Upper lobe of right lung (tissue), 1 donor: Measurements from ENCODE around the gene STK36. TPM values are rescaled to one million over a fixed set of nuclear protein-coding genes. Genes with fewer than 3 reads are reported as not detected.

ENCODE experiments used
- ATAC-seq: fragments of 200-7000 bp; cut with Tn5 transposase; one replicate; pipeline ENCODE4 v1.9.1; 2020; ENCODE audit warnings: mild to moderate bottlenecking, moderate library complexity
- DNase-seq: peaks from one replicate; pipeline ENCODE4 v3.0.0-alpha.2; 2020
- H3K27ac ChIP-seq: fragments of 200-600 bp; one replicate; pipeline ENCODE4 v1.8.0; 2022
- H3K27me3 ChIP-seq: fragments of 200-600 bp; one replicate; pipeline ENCODE4 v1.8.0; 2022; ENCODE audit warnings: mild to moderate bottlenecking
- H3K36me3 ChIP-seq: fragments of 200-600 bp; one replicate; pipeline ENCODE4 v1.8.0; 2022
- H3K4me1 ChIP-seq: fragments of 200-600 bp; one replicate; pipeline ENCODE4 v1.8.0; 2022
- H3K4me3 ChIP-seq: fragments of 200-600 bp; one replicate; pipeline ENCODE4 v1.8.0; 2022; ENCODE audit warnings: mild to moderate bottlenecking
- H3K9me3 ChIP-seq: fragments of 200-600 bp; one replicate; pipeline ENCODE4 v1.8.0; 2022
- CTCF ChIP-seq: fragments of 200-600 bp; IDR thresholded peaks from one replicate; pipeline ENCODE4 v1.8.0; 2022; ENCODE audit warnings: antibody characterized with exemption
- intact Hi-C: fragments of 100-400 bp; cut with DNase I; formaldehyde crosslinking; loops from one replicate; pipeline ENCODE4 v1.11.0; 2022
- total RNA-seq: library from RNA; stranded (reverse); fragmentation: NEBNext Ultra II Directional; extraction: Animal tissue kit (Norgen Biotek cat#: 25700); gene quantifications from one replicate; pipeline ENCODE4 v1.2.1, GENCODE V29; 2021
- donor health status: DM: no; HTN: yes; CAD: no; lungs with severe emphysema.

Gene STK36
- total RNA-seq, 1 donor from 2014 or later: 35.2 TPM

GRCh38 chr2:218627939-218628338 lies 43.9 kb upstream of the STK36 start:
- H3K27me3 ChIP-seq: no peaks in the 10 kb centered on the region
- intact Hi-C loops: no loop called here
- DNase-seq (no peak), ATAC-seq (no peak)
- H3K27ac ChIP-seq: no peak overlapping the region
- no peaks in the 10 kb centered on the region for H3K4me1 ChIP-seq
- no peak overlapping the region for H3K4me3 ChIP-seq
- no peak for TF ChIP-seq CTCF
- no peaks in the 10 kb centered on the region for H3K36me3 ChIP-seq
- H3K9me3 ChIP-seq: no peaks in the 10 kb centered on the region

- H3K27ac ChIP-seq: no peak overlapping the region
- no peaks in the 10 kb centered on the region for H3K9me3 ChIP-seq
- H3K27me3 ChIP-seq: no peaks in the 10 kb centered on the region
- H3K36me3 ChIP-seq: peaks cover 33% of the 10 kb centered on the region
- intact Hi-C loops: no loop called here
- no peaks in the 10 kb centered on the region for H3K4me1 ChIP-seq
- no peak for DNase-seq
- TF ChIP-seq CTCF: no peak
- H3K4me3 ChIP-seq: no peak overlapping the region
- ATAC-seq: no peak
These were observed 40.0 kb upstream of the STK36 start for GRCh38 chr2:218631837-218632236.

DNA sequence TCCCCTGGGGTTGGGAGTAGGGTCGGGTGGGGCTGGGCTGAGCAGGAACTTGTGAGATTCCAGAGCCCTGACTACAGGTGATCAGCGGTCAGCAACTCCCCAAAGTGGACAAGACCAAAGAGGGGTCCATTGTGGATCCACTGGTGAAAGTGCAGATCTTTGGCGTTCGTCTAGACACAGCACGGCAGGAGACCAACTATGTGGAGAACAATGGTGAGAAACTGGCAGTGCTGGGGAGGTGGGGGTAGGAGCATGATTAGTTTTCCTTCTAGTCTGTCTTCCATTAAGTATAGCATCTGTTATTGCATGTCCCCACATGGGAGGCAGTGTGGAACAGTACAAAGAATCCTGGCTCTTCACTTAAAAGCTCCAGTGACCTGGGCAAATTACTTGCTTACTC lies 36.2 kb upstream of the STK36 start:
- H3K36me3 ChIP-seq: peaks cover 70% of the 10 kb centered on the region
- DNase-seq (no peak), ATAC-seq (no peak)
- H3K9me3 ChIP-seq: no peaks in the 10 kb centered on the region
- no peak overlapping the region for H3K4me3 ChIP-seq
- no peaks in the 10 kb centered on the region for H3K4me1 ChIP-seq
- intact Hi-C loops: no loop called here
- no peak for TF ChIP-seq CTCF
- H3K27me3 ChIP-seq: no peaks in the 10 kb centered on the region
- H3K27ac ChIP-seq: no peak overlapping the region

DNA sequence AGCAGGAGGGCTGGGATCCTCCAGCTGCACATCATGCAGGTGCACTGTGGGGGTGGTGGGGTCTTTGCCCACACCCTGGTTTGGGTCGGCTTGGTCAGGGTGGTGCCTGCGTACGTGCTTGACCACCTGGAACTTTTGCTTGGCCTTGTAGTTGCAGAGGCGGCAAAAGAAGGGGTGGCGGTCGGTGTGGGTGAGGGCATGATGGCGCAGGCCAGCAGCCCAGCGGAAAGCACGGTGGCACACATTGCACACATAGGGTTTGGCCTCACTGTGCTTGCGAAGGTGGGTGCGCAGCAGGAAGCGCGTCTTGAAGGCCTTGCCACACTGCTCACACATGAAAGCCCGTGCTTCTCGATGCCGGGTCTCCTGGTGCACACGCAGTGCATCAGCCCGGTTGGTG lies 33.5 kb upstream of the STK36 start:
- Histone ChIP-seq H3K9me3 (no peaks in the 10 kb centered on the region), H3K36me3 (peaks cover 92% of the 10 kb centered on the region), H3K27me3 (no peaks in the 10 kb centered on the region), H3K4me1 (no peaks in the 10 kb centered on the region), H3K4me3 (no peak overlapping the region), H3K27ac (no peak overlapping the region)
- TF ChIP-seq CTCF: no peak
- intact Hi-C loops: no loop called here
- no peak for ATAC-seq
- DNase-seq: no peak

- Histone ChIP-seq H3K4me1 (no peaks in the 10 kb centered on the region), H3K27me3 (no peaks in the 10 kb centered on the region), H3K9me3 (no peaks in the 10 kb centered on the region), H3K36me3 (peaks cover 92% of the 10 kb centered on the region), H3K4me3 (no peak overlapping the region), H3K27ac (no peak overlapping the region)
- no peak for TF ChIP-seq CTCF
- intact Hi-C loops: no loop called here
- ATAC-seq (no peak), DNase-seq (no peak)
These were observed 29.7 kb upstream of the STK36 start for GRCh38 chr2:218642121-218642656.

DNA sequence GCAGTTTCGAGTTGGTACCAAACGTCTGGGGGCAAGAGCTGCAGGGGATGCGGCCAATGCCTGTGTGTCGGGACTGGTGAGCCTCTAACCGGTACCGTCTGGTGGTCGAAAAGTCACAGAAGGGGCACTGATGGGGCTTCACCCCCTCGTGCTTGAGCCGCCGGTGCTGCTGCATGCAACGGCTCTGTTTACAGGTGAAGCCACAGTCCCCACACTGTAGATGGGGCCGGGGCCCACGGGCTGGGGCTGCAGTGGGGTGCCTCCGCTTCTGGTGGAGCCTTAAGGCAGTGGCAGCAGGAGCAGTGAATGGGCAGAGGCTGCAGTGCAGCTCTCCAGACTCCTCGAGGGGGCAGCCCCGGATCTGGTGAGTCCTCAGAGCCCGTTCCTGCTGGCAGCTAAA lies 29.1 kb upstream of the STK36 start:
- no peak for TF ChIP-seq CTCF
- Histone ChIP-seq H3K36me3 (peaks cover 91% of the 10 kb centered on the region), H3K27ac (no peak overlapping the region), H3K4me3 (no peak overlapping the region), H3K27me3 (no peaks in the 10 kb centered on the region), H3K9me3 (no peaks in the 10 kb centered on the region), H3K4me1 (no peaks in the 10 kb centered on the region)
- no peak for DNase-seq
- ATAC-seq: no peak
- intact Hi-C loops: no loop called here
